Measurements from ENCODE around the gene EYA3. TPM values are rescaled to one million over a fixed set of nuclear protein-coding genes. Genes with fewer than 3 reads are reported as not detected.

Gene EYA3
- total and polyA plus RNA-seq, 5 donors from 2014 or later: 3.0 to 18.5 (median 3.8) TPM

DNA sequence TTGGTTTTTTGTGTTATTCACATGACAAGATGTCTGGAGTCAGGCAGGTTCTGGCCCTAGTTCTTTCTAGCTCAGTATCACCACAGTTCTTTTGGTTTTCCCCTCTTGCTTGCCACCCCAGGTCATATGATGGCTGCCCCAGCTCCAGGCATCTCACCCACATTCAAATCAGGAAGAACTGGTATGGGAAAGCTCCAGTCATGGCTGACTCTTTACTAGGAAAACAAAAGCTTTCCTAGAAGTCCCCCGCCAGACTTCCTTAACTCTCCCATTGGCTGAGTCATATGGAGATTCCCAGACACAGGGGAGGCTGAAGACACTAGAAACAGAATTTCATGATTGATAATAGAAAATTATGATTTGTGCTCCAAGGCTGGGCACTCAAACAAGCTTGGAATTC lies 22.1 kb upstream of the EYA3 start:
- no peak for DNase-seq
- no peak for ATAC-seq (ENCODE audit: low read depth in 2 of 2)
- no peaks in the 10 kb centered on the region for H3K36me3 Mint-ChIP-seq
- no peak overlapping the region for H3K27ac ChIP-seq (ENCODE audit: insufficient read depth, low read length, poor library complexity, severe bottlenecking)
- H3K27me3 Mint-ChIP-seq: peaks cover 10% of the 10 kb centered on the region
- peaks cover 6% of the 10 kb centered on the region for H3K4me1 ChIP-seq (ENCODE audit: control insufficient read depth, insufficient read depth, low read length, poor library complexity, severe bottlenecking)
- H3K36me3 ChIP-seq (ENCODE audit: control insufficient read depth, insufficient read depth, low read length): no peaks in the 10 kb centered on the region
- no peaks in the 10 kb centered on the region for H3K9me3 Mint-ChIP-seq
- H3K9me3 ChIP-seq (ENCODE audit: control insufficient read depth in 2 of 2, low read length in 2 of 2): no peaks in the 10 kb centered on the region
- no peaks in the 10 kb centered on the region for H3K27me3 ChIP-seq (ENCODE audit: control insufficient read depth, insufficient read depth, low read length)
- H3K4me3 Mint-ChIP-seq: no peak overlapping the region
- H3K27ac Mint-ChIP-seq: no peak overlapping the region
- no peak overlapping the region for H3K4me3 ChIP-seq (ENCODE audit: low read depth, low read length)
- peaks cover 5 to 13% (median 8%) of the 10 kb centered on the region in 4 donors for H3K4me1 Mint-ChIP-seq

- peaks cover 10% of the 10 kb centered on the region for H3K27me3 Mint-ChIP-seq
- H3K4me3 Mint-ChIP-seq: no peak overlapping the region
- Histone ChIP-seq H3K36me3 (ENCODE audit: control insufficient read depth, insufficient read depth, low read length) (no peaks in the 10 kb centered on the region), H3K4me1 (ENCODE audit: control insufficient read depth, insufficient read depth, low read length, poor library complexity, severe bottlenecking) (no peaks in the 10 kb centered on the region), H3K27me3 (ENCODE audit: control insufficient read depth, insufficient read depth, low read length) (no peaks in the 10 kb centered on the region), H3K9me3 (ENCODE audit: control insufficient read depth in 2 of 2, low read length in 2 of 2) (no peaks in the 10 kb centered on the region), H3K27ac (ENCODE audit: insufficient read depth, low read length, poor library complexity, severe bottlenecking) (no peak overlapping the region), H3K4me3 (ENCODE audit: low read depth, low read length) (no peak overlapping the region)
- no peaks in the 10 kb centered on the region for H3K9me3 Mint-ChIP-seq
- H3K27ac Mint-ChIP-seq: no peak overlapping the region
- H3K36me3 Mint-ChIP-seq: no peaks in the 10 kb centered on the region
- DNase-seq (no peak), ATAC-seq (ENCODE audit: low read depth in 2 of 2) (no peak)
- peaks cover 0 to 6% (median 1%) of the 10 kb centered on the region in 4 donors for H3K4me1 Mint-ChIP-seq
Measured at GRCh38 chr1:28109639-28110038, 21.2 kb upstream of the EYA3 start.

GRCh38 chr1:28108001-28108400 lies 19.6 kb upstream of the EYA3 start:
- H3K4me1 ChIP-seq (ENCODE audit: control insufficient read depth, insufficient read depth, low read length, poor library complexity, severe bottlenecking): no peaks in the 10 kb centered on the region
- no peaks in the 10 kb centered on the region for H3K9me3 ChIP-seq (ENCODE audit: control insufficient read depth in 2 of 2, low read length in 2 of 2)
- no peaks in the 10 kb centered on the region for H3K36me3 Mint-ChIP-seq
- no peaks in the 10 kb centered on the region for H3K36me3 ChIP-seq (ENCODE audit: control insufficient read depth, insufficient read depth, low read length)
- H3K27ac ChIP-seq (ENCODE audit: insufficient read depth, low read length, poor library complexity, severe bottlenecking): no peak overlapping the region
- H3K27ac Mint-ChIP-seq: no peak overlapping the region
- H3K4me1 Mint-ChIP-seq: peaks cover 0 to 6% (median under 1%) of the 10 kb centered on the region in 4 donors
- H3K27me3 Mint-ChIP-seq: peaks cover 10% of the 10 kb centered on the region
- H3K4me3 Mint-ChIP-seq: no peak overlapping the region
- DNase-seq: no peak
- H3K9me3 Mint-ChIP-seq: no peaks in the 10 kb centered on the region
- no peaks in the 10 kb centered on the region for H3K27me3 ChIP-seq (ENCODE audit: control insufficient read depth, insufficient read depth, low read length)
- H3K4me3 ChIP-seq (ENCODE audit: low read depth, low read length): no peak overlapping the region
- ATAC-seq (ENCODE audit: low read depth in 2 of 2): no peak

GRCh38 chr1:28104866-28105467 lies 16.6 kb upstream of the EYA3 start:
- Histone ChIP-seq H3K36me3 (ENCODE audit: control insufficient read depth, insufficient read depth, low read length) (no peaks in the 10 kb centered on the region), H3K4me3 (ENCODE audit: low read depth, low read length) (no peak overlapping the region), H3K27ac (ENCODE audit: insufficient read depth, low read length, poor library complexity, severe bottlenecking) (no peak overlapping the region), H3K9me3 (ENCODE audit: control insufficient read depth in 2 of 2, low read length in 2 of 2) (no peaks in the 10 kb centered on the region), H3K27me3 (ENCODE audit: control insufficient read depth, insufficient read depth, low read length) (no peaks in the 10 kb centered on the region), H3K4me1 (ENCODE audit: control insufficient read depth, insufficient read depth, low read length, poor library complexity, severe bottlenecking) (no peaks in the 10 kb centered on the region)
- DNase-seq (no peak), ATAC-seq (ENCODE audit: low read depth in 2 of 2) (no peak)
- Mint-ChIP-seq H3K9me3 (no peaks in the 10 kb centered on the region), H3K27ac (no peak overlapping the region), H3K27me3 (no peaks in the 10 kb centered on the region), H3K4me1 (no peaks in the 10 kb centered on the region), H3K4me3 (no peak overlapping the region), H3K36me3 (no peaks in the 10 kb centered on the region)

GRCh38 chr1:28102189-28102588 lies 13.8 kb upstream of the EYA3 start:
- no peak overlapping the region for H3K27ac ChIP-seq (ENCODE audit: insufficient read depth, low read length, poor library complexity, severe bottlenecking)
- no peak overlapping the region for H3K4me3 ChIP-seq (ENCODE audit: low read depth, low read length)
- H3K4me1 ChIP-seq (ENCODE audit: control insufficient read depth, insufficient read depth, low read length, poor library complexity, severe bottlenecking): no peaks in the 10 kb centered on the region
- Mint-ChIP-seq H3K9me3 (no peaks in the 10 kb centered on the region), H3K27ac (no peak overlapping the region), H3K4me1 (no peaks in the 10 kb centered on the region), H3K27me3 (peaks cover 10% of the 10 kb centered on the region), H3K36me3 (no peaks in the 10 kb centered on the region), H3K4me3 (no peak overlapping the region)
- no peaks in the 10 kb centered on the region for H3K36me3 ChIP-seq (ENCODE audit: control insufficient read depth, insufficient read depth, low read length)
- DNase-seq (no peak), ATAC-seq (ENCODE audit: low read depth in 2 of 2) (no peak)
- H3K9me3 ChIP-seq (ENCODE audit: control insufficient read depth in 2 of 2, low read length in 2 of 2): no peaks in the 10 kb centered on the region
- peaks cover 2% of the 10 kb centered on the region for H3K27me3 ChIP-seq (ENCODE audit: control insufficient read depth, insufficient read depth, low read length)

- no peaks in the 10 kb centered on the region for H3K9me3 ChIP-seq (ENCODE audit: control insufficient read depth in 2 of 2, low read length in 2 of 2)
- no peak overlapping the region for H3K4me3 ChIP-seq (ENCODE audit: low read depth, low read length)
- H3K27me3 ChIP-seq (ENCODE audit: control insufficient read depth, insufficient read depth, low read length): peaks cover 2% of the 10 kb centered on the region
- no peak overlapping the region for H3K27ac Mint-ChIP-seq
- DNase-seq (no peak), ATAC-seq (ENCODE audit: low read depth in 2 of 2) (no peak)
- no peaks in the 10 kb centered on the region for H3K4me1 Mint-ChIP-seq
- no peaks in the 10 kb centered on the region for H3K36me3 Mint-ChIP-seq
- no peaks in the 10 kb centered on the region for H3K36me3 ChIP-seq (ENCODE audit: control insufficient read depth, insufficient read depth, low read length)
- no peaks in the 10 kb centered on the region for H3K4me1 ChIP-seq (ENCODE audit: control insufficient read depth, insufficient read depth, low read length, poor library complexity, severe bottlenecking)
- H3K27ac ChIP-seq (ENCODE audit: insufficient read depth, low read length, poor library complexity, severe bottlenecking): no peak overlapping the region
- no peak overlapping the region for H3K4me3 Mint-ChIP-seq
- H3K27me3 Mint-ChIP-seq: peaks cover 30% of the 10 kb centered on the region
- H3K9me3 Mint-ChIP-seq: peaks cover 0 to 4% (median 0%) of the 10 kb centered on the region in 7 donors
Measured at GRCh38 chr1:28099050-28099769, 10.8 kb upstream of the EYA3 start.

DNA sequence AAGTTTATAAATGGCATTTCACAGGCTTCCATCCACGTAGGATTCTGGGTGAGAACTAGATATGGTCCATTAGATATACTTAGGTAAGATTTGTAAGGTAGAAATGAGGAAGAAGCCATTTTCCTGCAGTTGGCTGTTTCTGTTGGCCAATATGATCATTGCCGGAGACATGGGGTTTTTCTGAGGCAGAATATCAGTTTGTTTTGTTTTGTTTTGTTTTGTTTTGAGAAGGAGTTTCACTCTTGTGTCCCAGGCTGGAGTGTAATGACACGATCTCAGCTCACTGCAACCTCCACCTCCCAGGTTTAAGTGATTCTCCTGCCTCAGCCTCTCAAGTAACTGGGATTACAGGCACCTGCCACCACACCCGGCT lies 8.7 kb upstream of the EYA3 start:
- Histone ChIP-seq H3K9me3 (ENCODE audit: control insufficient read depth in 2 of 2, low read length in 2 of 2) (no peaks in the 10 kb centered on the region), H3K4me3 (ENCODE audit: low read depth, low read length) (no peak overlapping the region), H3K27ac (ENCODE audit: insufficient read depth, low read length, poor library complexity, severe bottlenecking) (no peak overlapping the region), H3K4me1 (ENCODE audit: control insufficient read depth, insufficient read depth, low read length, poor library complexity, severe bottlenecking) (no peaks in the 10 kb centered on the region), H3K27me3 (ENCODE audit: control insufficient read depth, insufficient read depth, low read length) (peaks cover 5% of the 10 kb centered on the region), H3K36me3 (ENCODE audit: control insufficient read depth, insufficient read depth, low read length) (no peaks in the 10 kb centered on the region)
- DNase-seq (no peak), ATAC-seq (ENCODE audit: low read depth in 2 of 2) (no peak)
- H3K4me3 Mint-ChIP-seq: no peak overlapping the region
- no peaks in the 10 kb centered on the region for H3K4me1 Mint-ChIP-seq
- H3K27ac Mint-ChIP-seq: no peak overlapping the region
- H3K9me3 Mint-ChIP-seq: peaks cover 0 to 4% (median 0%) of the 10 kb centered on the region in 7 donors
- H3K36me3 Mint-ChIP-seq: no peaks in the 10 kb centered on the region
- H3K27me3 Mint-ChIP-seq: peaks cover 37% of the 10 kb centered on the region
